CD14-positive monocyte (primary cell): ENCODE data around the gene ZSCAN10. TPM values are rescaled to one million over a fixed set of nuclear protein-coding genes. Genes with fewer than 3 reads are reported as not detected.

Source experiments
- DNase-seq, 3 donors: peaks; one replicate each; pipeline ENCODE4 v3.0.0-alpha.2; 2011 to 2022
- H2AFZ ChIP-seq: 2 replicates; pipeline ENCODE4 v1.6.0; 2012; ENCODE audit warnings: mild to moderate bottlenecking, low read depth, low read length, inconsistent platforms; ENCODE audit not compliant: insufficient read depth, poor library complexity, severe bottlenecking
- H3K27ac ChIP-seq, 2 donors: 1 replicate in 1 of 2; 2 replicates in 1 of 2; pipeline ENCODE4 v1.5.1; 2012 to 2013; ENCODE audit warnings: low read length in 2 of 2, control low read depth in 1 of 2, inconsistent platforms in 1 of 2, low read depth in 1 of 2, mild to moderate bottlenecking in 1 of 2
- H3K27me3 ChIP-seq, 2 donors: one replicate each; pipeline versions ENCODE4 v1.6.0 to v1.6.1; 2011 to 2013; ENCODE audit warnings: low read length in 2 of 2; ENCODE audit not compliant: control insufficient read depth in 2 of 2, insufficient read depth in 2 of 2
- H3K36me3 ChIP-seq, 2 donors: replicated peaks in 1 of 2; 1 replicate in 1 of 2; 2 replicates in 1 of 2; pipeline versions ENCODE4 v1.5.1 to v1.6.1; 2012 to 2013; ENCODE audit warnings: low read length in 2 of 2, control low read depth in 1 of 2, inconsistent platforms in 1 of 2, mild to moderate bottlenecking in 1 of 2; ENCODE audit not compliant: insufficient read depth in 2 of 2, control insufficient read depth in 1 of 2
- H3K4me1 ChIP-seq, 2 donors: 1 replicate in 1 of 2; 2 replicates in 1 of 2; pipeline versions ENCODE4 v1.5.1 to v1.6.1; 2012 to 2013; ENCODE audit warnings: low read length in 2 of 2, control low read depth in 1 of 2, inconsistent platforms in 1 of 2, mild to moderate bottlenecking in 1 of 2, moderate library complexity in 1 of 2; ENCODE audit not compliant: insufficient read depth in 2 of 2, control insufficient read depth in 1 of 2
- H3K4me2 ChIP-seq: replicated peaks from 2 replicates; pipeline ENCODE3; 2012; ENCODE audit warnings: low read length, moderate library complexity, mild to moderate bottlenecking; ENCODE audit not compliant: poor library complexity, severe bottlenecking; ENCODE audit errors: extremely low read depth
- H3K4me3 ChIP-seq, 3 experiments: fragments of 200-600 bp in 1 of 3; sonication (generic) in 1 of 3; replicated peaks in 1 of 3; 1 replicate in 2 of 3; 2 replicates in 1 of 3; pipeline ENCODE4 v1.5.1; 2011 to 2013; ENCODE audit warnings: low read length in 3 of 3, mild to moderate bottlenecking in 3 of 3, control low read depth in 2 of 3, low read depth in 2 of 3, inconsistent platforms in 1 of 3, moderate library complexity in 1 of 3
- H3K79me2 ChIP-seq: 2 replicates; pipeline ENCODE4 v1.6.0; 2012; ENCODE audit warnings: mild to moderate bottlenecking, control low read depth, inconsistent platforms, low read length, moderate library complexity; ENCODE audit not compliant: insufficient read depth
- H3K9ac ChIP-seq: 2 replicates; pipeline ENCODE4 v1.6.0; 2017; ENCODE audit warnings: low read length, mild to moderate bottlenecking; ENCODE audit not compliant: insufficient read depth, poor library complexity, severe bottlenecking
- H3K9me3 ChIP-seq, 2 donors: replicated peaks in 1 of 2; 1 replicate in 1 of 2; 2 replicates in 1 of 2; pipeline versions ENCODE4 v1.5.1 to v1.6.1; 2012 to 2013; ENCODE audit warnings: low read length in 2 of 2, control low read depth in 1 of 2; ENCODE audit not compliant: control insufficient read depth in 1 of 2, insufficient read depth in 1 of 2
- H4K20me1 ChIP-seq: 2 replicates; pipeline ENCODE4 v1.6.0; 2012; ENCODE audit warnings: mild to moderate bottlenecking, low read length, control low read depth, moderate library complexity; ENCODE audit not compliant: insufficient read depth
- H3K27ac Mint-ChIP-seq, 7 donors: one replicate each; pipeline ENCODE4 v1.8.0; 2020; ENCODE audit warnings: mild to moderate bottlenecking in 7 of 7, mixed read lengths in 7 of 7, moderate library complexity in 6 of 7, inconsistent platforms in 2 of 7
- H3K27me3 Mint-ChIP-seq, 3 donors: one replicate each; pipeline ENCODE4 v1.8.0; 2021 to 2022; ENCODE audit warnings: low read depth in 3 of 3, mild to moderate bottlenecking in 3 of 3, mixed read lengths in 3 of 3, moderate library complexity in 3 of 3, inconsistent platforms in 1 of 3
- H3K36me3 Mint-ChIP-seq, 2 donors: one replicate each; pipeline ENCODE4 v1.8.0; 2020; ENCODE audit warnings: mixed read lengths in 2 of 2, inconsistent platforms in 1 of 2, mild to moderate bottlenecking in 1 of 2
- H3K4me1 Mint-ChIP-seq: one replicate; pipeline ENCODE4 v1.8.0; 2020; ENCODE audit warnings: mild to moderate bottlenecking, mixed read lengths
- H3K4me3 Mint-ChIP-seq, 2 donors: one replicate each; pipeline ENCODE4 v1.8.0; 2020; ENCODE audit warnings: mild to moderate bottlenecking in 2 of 2, mixed read lengths in 2 of 2, moderate library complexity in 1 of 2
- H3K9me3 Mint-ChIP-seq, 7 donors: one replicate each; pipeline ENCODE4 v1.8.0; 2020 to 2022; ENCODE audit warnings: mixed read lengths in 7 of 7, mild to moderate bottlenecking in 6 of 7, moderate library complexity in 6 of 7, inconsistent platforms in 2 of 7
- CTCF ChIP-seq: fragments of 200-600 bp; IDR thresholded peaks from one replicate; pipeline ENCODE4 v1.8.0; 2022; ENCODE audit warnings: antibody characterized with exemption, mild to moderate bottlenecking
- WGBS: methylation state at CpG from one replicate; pipeline ENCODE4 v1.1.5; 2013; ENCODE audit warnings: missing lambda C conversion rate; ENCODE audit not compliant: insufficient coverage; 5-methylcytosine and 5-hydroxymethylcytosine counted together
- intact Hi-C, 2 donors: fragments of 100-400 bp; cut with micrococcal nuclease; formaldehyde crosslinking; loops; one replicate each; pipeline versions ENCODE4 v1.15.0 to v1.15.1; 2023
- polyA plus RNA-seq, 3 donors: library from polyadenylated mRNA; depleted of rRNA in 1 of 3; unstranded in 2 of 3; stranded (reverse) in 1 of 3; fragments of 300-500 nt in 2 of 3; fragments of >200 nt in 1 of 3; fragmentation: Illumina TruSeq in 2 of 3; gene quantifications; 1 replicate in 2 of 3; 2 replicates in 1 of 3; pipeline ENCODE4 v1.2.3, GENCODE V29; 2012 to 2021

Gene ZSCAN10
- polyA plus RNA-seq, 3 donors: 0.29 TPM; not detected in 2

DNA sequence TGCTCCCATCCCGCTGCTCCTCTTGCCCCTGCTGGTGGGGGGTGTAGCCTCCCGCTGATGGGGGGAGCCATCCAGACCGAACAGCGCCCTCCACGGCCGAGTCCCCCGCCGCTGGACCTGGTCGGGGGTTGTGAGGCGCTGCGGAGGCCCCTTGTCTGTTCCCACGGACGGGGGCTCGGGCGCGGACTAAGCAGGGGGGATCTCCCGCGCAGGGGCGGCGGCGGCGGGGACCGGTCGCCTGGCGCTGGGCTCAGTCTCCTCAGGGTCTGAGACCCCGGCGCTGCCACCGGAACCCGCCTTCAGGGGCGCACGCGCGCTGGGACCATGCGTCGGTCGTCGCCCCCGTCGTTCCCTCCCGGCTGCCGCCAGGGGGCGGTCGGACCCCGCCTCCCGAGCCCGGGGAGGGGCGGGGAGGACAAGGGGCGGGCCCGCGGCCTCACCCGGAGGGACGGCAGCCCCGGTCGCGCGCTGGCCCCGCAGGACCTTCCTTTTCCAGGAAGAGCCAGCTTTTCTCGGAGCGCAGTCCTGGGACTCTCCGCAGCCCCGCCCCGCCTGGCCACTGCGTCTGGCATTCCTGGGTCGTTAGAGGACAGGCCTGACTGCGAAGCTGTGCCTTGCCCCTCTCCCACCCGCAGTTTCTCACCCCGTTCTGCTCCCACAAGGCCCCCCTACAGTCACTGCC, 39.9 kb downstream of the ZSCAN10 start:
- Histone ChIP-seq H3K9me3 (no peaks in the 10 kb centered on the region), H3K79me2 (no peaks in the 10 kb centered on the region), H3K9ac (peak overlapping the region; percentile 77), H2AFZ (peak overlapping the region; percentile 97), H3K27me3 (no peaks in the 10 kb centered on the region), H3K4me1 (peaks cover 61 to 73% of the 10 kb centered on the region in 2 donors), H3K36me3 (no peaks in the 10 kb centered on the region), H3K4me3 (peak overlapping the region; percentile 69 to 88 (median 71)), H3K4me2 (peak overlapping the region; percentile 100), H3K27ac (peak overlapping the region in 1 of 2 donors; percentile 72), H4K20me1 (no peaks in the 10 kb centered on the region)
- peaks cover 0 to 3% (median 3%) of the 10 kb centered on the region in 3 donors for H3K27me3 Mint-ChIP-seq
- H3K4me3 Mint-ChIP-seq: peak overlapping the region; percentile 82 to 89
- peak; percentile 95 for TF ChIP-seq CTCF
- peaks cover 5 to 19% of the 10 kb centered on the region in 2 donors for H3K36me3 Mint-ChIP-seq
- intact Hi-C loops: loop anchor here (2.0 to 5.0 kb wide), 2 partner anchors 68 to 70 kb away; no protein-coding TSS in a partner anchor
- peaks cover 53% of the 10 kb centered on the region for H3K4me1 Mint-ChIP-seq
- peak; percentile 74 to 80 (median 76) for DNase-seq
- WGBS: under 1% methylated on average over 65 of the region's 67 CpGs
- H3K27ac Mint-ChIP-seq: peak overlapping the region in 5 of 7 donors; percentile 35 to 77 (median 73)
- H3K9me3 Mint-ChIP-seq: no peaks in the 10 kb centered on the region

DNA sequence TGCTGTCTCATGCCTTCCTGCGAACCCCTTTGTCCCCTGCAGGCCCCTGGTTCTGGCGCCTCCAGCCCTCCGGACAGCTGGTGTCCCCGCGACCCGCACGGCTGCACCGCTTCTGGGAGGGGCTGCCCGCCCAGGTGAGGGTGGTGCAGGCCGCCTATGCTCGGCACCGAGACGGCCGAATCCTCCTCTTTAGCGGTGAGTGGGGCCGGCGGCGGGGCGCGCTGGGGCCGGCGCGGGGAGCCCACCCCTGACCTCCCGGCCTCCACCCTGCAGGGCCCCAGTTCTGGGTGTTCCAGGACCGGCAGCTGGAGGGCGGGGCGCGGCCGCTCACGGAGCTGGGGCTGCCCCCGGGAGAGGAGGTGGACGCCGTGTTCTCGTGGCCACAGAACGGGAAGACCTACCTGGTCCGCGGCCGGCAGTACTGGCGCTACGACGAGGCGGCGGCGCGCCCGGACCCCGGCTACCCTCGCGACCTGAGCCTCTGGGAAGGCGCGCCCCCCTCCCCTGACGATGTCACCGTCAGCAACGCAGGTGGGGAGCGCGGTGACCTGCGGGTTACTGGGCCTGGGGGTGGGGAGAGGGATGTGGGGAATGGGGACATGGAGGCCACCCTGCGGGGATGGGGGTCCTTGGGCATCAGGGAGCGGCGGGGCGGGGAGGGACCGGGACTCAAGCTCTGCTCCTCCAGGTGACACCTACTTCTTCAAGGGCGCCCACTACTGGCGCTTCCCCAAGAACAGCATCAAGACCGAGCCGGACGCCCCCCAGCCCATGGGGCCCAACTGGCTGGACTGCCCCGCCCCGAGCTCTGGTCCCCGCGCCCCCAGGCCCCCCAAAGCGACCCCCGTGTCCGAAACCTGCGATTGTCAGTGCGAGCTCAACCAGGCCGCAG, 40.7 kb downstream of the ZSCAN10 start:
- no peaks in the 10 kb centered on the region for H3K79me2 ChIP-seq
- peaks cover 61% of the 10 kb centered on the region for H3K4me1 Mint-ChIP-seq
- no peak for DNase-seq
- no peaks in the 10 kb centered on the region for H3K9me3 ChIP-seq
- H3K4me3 ChIP-seq: peak overlapping the region; percentile 69 to 88 (median 71)
- H4K20me1 ChIP-seq: no peaks in the 10 kb centered on the region
- H3K9me3 Mint-ChIP-seq: no peaks in the 10 kb centered on the region
- peak overlapping the region; percentile 97 for H2AFZ ChIP-seq
- no peaks in the 10 kb centered on the region for H3K36me3 ChIP-seq
- H3K27me3 Mint-ChIP-seq: peaks cover 0 to 6% (median 3%) of the 10 kb centered on the region in 3 donors
- peak overlapping the region in 3 of 7 donors; percentile 54 to 63 (median 58) for H3K27ac Mint-ChIP-seq
- peak overlapping the region; percentile 82 to 89 for H3K4me3 Mint-ChIP-seq
- H3K27me3 ChIP-seq: no peaks in the 10 kb centered on the region
- TF ChIP-seq CTCF: no peak
- H3K4me1 ChIP-seq: peaks cover 69 to 81% of the 10 kb centered on the region in 2 donors
- intact Hi-C loops: loop anchor here (2.0 to 5.0 kb wide), 2 partner anchors 69 to 70 kb away; no protein-coding TSS in a partner anchor
- WGBS: 10% methylated on average over 60 of the region's 77 CpGs
- H3K9ac ChIP-seq: peak overlapping the region; percentile 77
- peaks cover 11 to 22% of the 10 kb centered on the region in 2 donors for H3K36me3 Mint-ChIP-seq
- peak overlapping the region; percentile 100 for H3K4me2 ChIP-seq
- peak overlapping the region in 1 of 2 donors; percentile 72 for H3K27ac ChIP-seq
